Measurements from ENCODE around the gene IGSF23. TPM values are rescaled to one million over a fixed set of nuclear protein-coding genes. Genes with fewer than 3 reads are reported as not detected.
A peak's percentile ranks its signal among the peaks of the same experiment; 100 is the strongest.
"Not testable (repeated sequence)": the region's sequence is repeated elsewhere in the genome, so short reads cannot be mapped to it uniquely, and the experiment has no call there.

IGSF23 gene
- total RNA-seq, 2 experiments from 2014 or later, result not detected

DNA sequence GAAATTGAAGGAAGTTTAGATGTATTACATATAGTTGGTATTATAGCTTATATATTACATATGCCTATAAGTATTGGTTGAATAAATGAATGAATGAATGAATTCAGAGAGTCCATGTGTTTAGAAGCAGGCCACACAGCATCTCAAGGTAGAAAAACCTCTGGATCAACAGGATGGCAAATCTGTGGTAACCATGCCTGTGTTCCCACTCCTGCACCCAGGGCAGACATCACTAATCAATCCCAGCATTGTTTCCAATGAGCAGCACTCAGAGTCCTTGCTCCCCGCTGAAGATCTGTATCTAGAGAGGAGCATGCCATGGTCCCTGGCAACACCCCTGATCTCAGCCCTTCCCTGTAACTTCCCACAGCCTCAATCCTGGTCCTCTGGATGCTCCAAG lies 58.9 kb downstream of the IGSF23 start:
- H3K4me3 Mint-ChIP-seq, result no peak overlapping the region
- H3K4me1 Mint-ChIP-seq, result no peaks in the 10 kb centered on the region
- H3K36me3 Mint-ChIP-seq (ENCODE audit: low read depth), result no peaks in the 10 kb centered on the region
- POLR2A ChIA-PET, result no interaction called here
- no peaks in the 10 kb centered on the region for H3K27me3 Mint-ChIP-seq
- H3K27ac Mint-ChIP-seq, result no peak overlapping the region
- H3K9me3 Mint-ChIP-seq, result no peaks in the 10 kb centered on the region
- no peak for DNase-seq
- CTCF ChIA-PET, result no interaction called here

GRCh38 chr19:44673510-44673909 lies 60.1 kb downstream of the IGSF23 start:
- Mint-ChIP-seq H3K4me3 (no peak overlapping the region), H3K36me3 (ENCODE audit: low read depth) (no peaks in the 10 kb centered on the region), H3K27ac (no peak overlapping the region), H3K9me3 (no peaks in the 10 kb centered on the region), H3K4me1 (no peaks in the 10 kb centered on the region), H3K27me3 (no peaks in the 10 kb centered on the region)
- ChIA-PET CTCF (no interaction called here), POLR2A (no interaction called here)
- DNase-seq, result no peak

DNA sequence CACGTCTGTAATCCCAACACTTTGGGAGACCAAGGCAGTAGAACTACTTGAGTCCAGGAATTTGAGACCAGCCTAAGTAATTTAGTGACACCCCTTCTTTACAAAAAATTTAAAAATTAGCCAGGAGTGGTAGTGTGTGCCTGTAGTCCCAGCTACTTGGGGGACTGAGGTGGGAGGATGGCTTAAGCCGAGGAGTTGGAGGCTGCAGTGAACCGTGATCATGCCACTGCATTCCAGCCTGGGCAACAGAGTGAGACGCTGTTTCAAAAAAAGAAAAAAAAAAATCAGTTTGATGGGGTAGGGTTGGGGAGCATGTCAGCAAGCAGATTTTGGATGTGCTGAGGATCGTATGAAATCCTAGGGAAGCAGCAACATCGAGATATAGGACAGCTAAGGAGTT lies 62.2 kb downstream of the IGSF23 start:
- no peak overlapping the region for H3K4me3 Mint-ChIP-seq
- ChIA-PET CTCF (interaction anchor here (0.6 to 1.5 kb wide), 5 partner anchors 11 to 569 kb away, joined by 3 to 4 read pairs (median 3); no protein-coding TSS in a partner anchor), POLR2A (interaction anchor here (0.6 kb wide), 1 partner anchor 195 kb away, joined by 3 read pairs; no protein-coding TSS in a partner anchor)
- no peaks in the 10 kb centered on the region for H3K27me3 Mint-ChIP-seq
- H3K4me1 Mint-ChIP-seq, result no peaks in the 10 kb centered on the region
- no peak overlapping the region for H3K27ac Mint-ChIP-seq
- no peaks in the 10 kb centered on the region for H3K9me3 Mint-ChIP-seq
- no peaks in the 10 kb centered on the region for H3K36me3 Mint-ChIP-seq (ENCODE audit: low read depth)
- DNase-seq, result no peak

GRCh38 chr19:44677019-44677811 lies 63.9 kb downstream of the IGSF23 start:
- no peaks in the 10 kb centered on the region for H3K4me1 Mint-ChIP-seq
- ChIA-PET POLR2A (interaction anchor here (0.7 kb wide), 1 partner anchor 11 kb away, joined by 7 read pairs; no protein-coding TSS in a partner anchor), CTCF (interaction anchor here (1.6 kb wide), 1 partner anchor 12 kb away, joined by 4 read pairs; no protein-coding TSS in a partner anchor)
- H3K9me3 Mint-ChIP-seq, result no peaks in the 10 kb centered on the region
- H3K4me3 Mint-ChIP-seq, result no peak overlapping the region
- DNase-seq, result no peak
- no peaks in the 10 kb centered on the region for H3K36me3 Mint-ChIP-seq (ENCODE audit: low read depth)
- no peak overlapping the region for H3K27ac Mint-ChIP-seq
- no peaks in the 10 kb centered on the region for H3K27me3 Mint-ChIP-seq

DNA sequence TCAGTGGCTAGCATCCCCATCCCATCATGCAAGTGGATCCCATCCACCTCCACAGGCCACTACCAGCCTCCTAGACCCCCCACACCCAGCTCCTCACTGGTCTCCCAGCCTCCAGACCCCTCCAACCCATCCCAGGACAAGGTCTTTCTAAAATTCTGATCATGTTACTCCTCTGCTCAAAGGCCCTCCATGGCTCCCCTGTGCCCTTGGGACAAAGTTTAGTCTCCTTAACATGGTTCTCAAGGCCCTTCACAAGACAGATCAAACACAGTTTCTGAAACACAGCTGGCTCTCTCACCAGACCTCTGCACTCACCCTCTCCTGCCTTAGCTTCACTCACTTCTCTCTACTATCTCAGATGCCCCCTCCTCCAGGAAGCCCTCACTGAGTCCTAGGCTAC lies 67.2 kb downstream of the IGSF23 start:
- Mint-ChIP-seq H3K4me3 (no peak overlapping the region), H3K9me3 (no peaks in the 10 kb centered on the region), H3K36me3 (ENCODE audit: low read depth) (no peaks in the 10 kb centered on the region), H3K27ac (no peak overlapping the region), H3K27me3 (no peaks in the 10 kb centered on the region), H3K4me1 (peaks cover 9% of the 10 kb centered on the region)
- CTCF ChIA-PET, result interaction anchor here (0.5 to 1.3 kb wide), 2 partner anchors 9 to 71 kb away, joined by 3 to 5 read pairs; no protein-coding TSS in a partner anchor
- DNase-seq, result no peak
- POLR2A ChIA-PET, result interaction anchor here (0.6 kb wide), 1 partner anchor 119 kb away, joined by 4 read pairs; no protein-coding TSS in a partner anchor

DNA sequence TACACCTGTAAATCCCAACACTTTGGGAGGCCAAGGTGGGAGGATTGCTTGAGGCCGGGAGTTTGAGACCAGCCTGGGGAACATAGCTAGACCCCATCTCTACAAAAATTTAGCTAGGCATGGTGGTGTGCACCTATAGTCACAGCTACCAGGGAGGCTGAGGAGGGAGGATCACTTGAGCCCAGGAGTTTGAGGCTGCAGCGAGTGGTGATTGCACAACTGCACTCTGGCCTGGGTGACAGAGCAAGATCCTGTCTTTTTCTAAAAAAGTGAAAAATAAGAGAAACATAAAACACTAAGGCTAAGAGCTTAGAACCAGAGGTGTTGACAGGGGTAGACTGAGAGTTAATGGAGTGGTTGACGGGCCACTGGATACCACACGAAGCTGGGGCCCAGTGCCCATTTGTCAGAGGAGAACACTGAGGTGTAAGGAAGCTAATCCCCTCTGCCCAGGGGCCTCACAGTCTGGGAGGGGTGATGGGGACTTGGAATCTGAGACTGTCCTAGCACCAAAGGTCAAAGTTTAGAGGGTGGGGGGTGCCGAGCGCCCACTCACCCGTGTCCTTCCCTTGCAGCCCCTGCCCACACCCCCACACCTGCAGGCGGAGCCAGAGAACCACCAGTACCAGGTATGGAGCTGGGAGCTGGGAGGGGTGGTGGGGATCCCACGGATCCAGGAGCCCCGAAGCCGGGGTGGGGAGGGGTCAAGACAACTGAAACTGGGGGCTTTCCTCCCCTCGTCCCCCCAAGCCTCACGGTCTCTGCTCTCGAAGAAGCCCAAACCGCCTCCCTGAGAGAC lies 68.8 kb downstream of the IGSF23 start:
- Mint-ChIP-seq H3K9me3 (no peaks in the 10 kb centered on the region), H3K27ac (no peak overlapping the region), H3K4me3 (no peak overlapping the region), H3K36me3 (ENCODE audit: low read depth) (no peaks in the 10 kb centered on the region), H3K4me1 (peaks cover 9% of the 10 kb centered on the region), H3K27me3 (peaks cover 5% of the 10 kb centered on the region)
- DNase-seq, result no peak
- ChIA-PET CTCF (interaction anchor here (0.6 to 1.5 kb wide), 5 partner anchors 22 to 361 kb away, joined by 3 to 5 read pairs (median 4); no protein-coding TSS in a partner anchor), POLR2A (no interaction called here)

DNA sequence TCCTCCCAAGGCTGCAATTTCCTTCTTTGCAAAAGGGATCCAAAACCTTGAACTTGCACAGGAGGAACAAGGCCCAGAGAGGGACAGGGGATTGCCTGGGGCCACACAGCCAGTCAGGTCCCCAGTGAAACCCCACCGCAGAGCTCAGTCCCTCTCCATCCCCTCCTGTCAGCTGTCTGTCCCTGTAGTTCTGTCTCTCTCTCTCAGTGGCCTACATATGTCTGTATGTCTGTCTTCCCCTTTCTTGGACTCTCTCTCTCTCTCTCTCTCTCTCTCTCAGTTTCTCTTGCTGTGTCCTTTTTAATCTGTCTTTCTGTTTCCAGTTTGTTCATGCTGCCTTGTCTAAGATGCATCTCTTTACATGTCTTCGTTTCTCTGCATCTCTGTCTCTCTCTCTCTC lies 69.4 kb downstream of the IGSF23 start:
- Mint-ChIP-seq H3K4me1 (peaks cover 9% of the 10 kb centered on the region), H3K4me3 (no peak overlapping the region), H3K27ac (no peak overlapping the region), H3K9me3 (no peaks in the 10 kb centered on the region), H3K27me3 (peaks cover 8% of the 10 kb centered on the region), H3K36me3 (ENCODE audit: low read depth) (no peaks in the 10 kb centered on the region)
- DNase-seq, result no peak
- ChIA-PET CTCF (interaction anchor here (0.6 to 1.5 kb wide), 2 partner anchors 101 to 361 kb away, joined by 4 to 5 read pairs; no protein-coding TSS in a partner anchor), POLR2A (no interaction called here)

DNA sequence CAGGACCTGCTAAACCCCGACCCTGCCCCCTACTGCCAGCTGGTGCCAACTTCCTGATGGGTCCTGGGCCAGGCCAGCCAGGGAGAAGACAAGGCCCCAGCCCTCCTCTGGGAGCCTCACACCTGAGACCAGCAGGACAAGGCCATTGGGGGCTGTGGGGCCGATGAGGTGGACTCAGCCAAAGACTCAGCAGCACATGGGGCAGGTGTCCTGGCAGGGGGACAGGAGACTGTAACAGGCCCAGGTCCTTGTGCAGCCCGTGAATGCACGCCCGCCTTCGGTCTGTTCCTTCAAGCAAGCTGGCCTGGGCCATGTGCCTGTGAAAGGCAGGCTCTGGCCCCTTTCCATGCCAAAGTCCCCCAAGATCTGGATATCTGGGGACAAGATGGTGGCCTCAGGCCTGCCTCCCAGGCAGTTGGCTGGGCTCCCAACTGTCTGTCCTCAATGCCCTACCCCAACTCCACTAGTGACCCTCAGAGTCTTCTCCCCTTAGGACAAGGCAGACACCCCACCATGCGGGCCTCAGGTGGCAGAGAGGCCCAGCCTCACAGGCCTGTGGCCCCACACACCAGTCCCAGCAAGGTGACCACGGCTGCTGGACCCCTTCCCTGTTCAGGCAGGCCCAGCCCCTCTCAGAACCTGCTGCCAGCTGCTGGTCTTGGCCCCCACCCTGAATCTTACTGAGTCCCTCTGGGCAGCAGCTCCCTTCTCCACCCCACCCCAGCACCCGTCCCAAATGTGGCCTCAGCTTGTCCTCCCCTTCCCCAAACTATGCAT lies 70.3 kb downstream of the IGSF23 start:
- no peak for DNase-seq
- Mint-ChIP-seq H3K27me3 (peaks cover 10% of the 10 kb centered on the region), H3K27ac (no peak overlapping the region), H3K4me1 (peaks cover 9% of the 10 kb centered on the region), H3K9me3 (no peaks in the 10 kb centered on the region), H3K36me3 (ENCODE audit: low read depth) (no peaks in the 10 kb centered on the region), H3K4me3 (no peak overlapping the region)
- CTCF ChIA-PET, result interaction anchor here (0.6 to 1.0 kb wide), 3 partner anchors 41 to 220 kb away, joined by 3 to 4 read pairs (median 3); no protein-coding TSS in a partner anchor
- POLR2A ChIA-PET, result no interaction called here

DNA sequence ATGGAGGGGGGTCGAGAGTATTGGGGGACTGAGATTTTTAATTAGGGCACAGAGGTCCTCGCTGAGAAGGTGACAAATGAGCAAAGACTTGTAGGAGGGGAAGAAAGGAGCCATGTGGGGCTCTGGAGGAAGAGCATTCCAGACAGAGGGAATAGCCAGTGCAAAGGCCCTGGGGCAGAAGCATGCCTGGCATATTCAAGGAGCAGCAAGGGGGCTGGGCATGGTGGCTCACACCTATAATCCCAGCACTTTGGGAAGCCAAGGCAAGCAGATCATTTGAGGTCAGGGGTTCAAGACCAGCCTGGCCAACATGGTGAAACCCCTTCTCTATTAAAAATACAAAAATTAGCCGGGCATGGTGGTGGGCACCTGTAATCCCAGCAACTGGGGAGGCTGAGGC lies 71.0 kb downstream of the IGSF23 start:
- CTCF ChIA-PET, result interaction anchor here (0.6 to 1.0 kb wide), 2 partner anchors 40 to 82 kb away, joined by 3 read pairs; no protein-coding TSS in a partner anchor
- H3K27ac Mint-ChIP-seq; H3K4me3 Mint-ChIP-seq; POLR2A ChIA-PET; H3K36me3 Mint-ChIP-seq (ENCODE audit: low read depth); H3K9me3 Mint-ChIP-seq; DNase-seq: not testable (repeated sequence)
- Mint-ChIP-seq H3K4me1 (peaks cover 13% of the 10 kb centered on the region), H3K27me3 (peaks cover 10% of the 10 kb centered on the region)

DNA sequence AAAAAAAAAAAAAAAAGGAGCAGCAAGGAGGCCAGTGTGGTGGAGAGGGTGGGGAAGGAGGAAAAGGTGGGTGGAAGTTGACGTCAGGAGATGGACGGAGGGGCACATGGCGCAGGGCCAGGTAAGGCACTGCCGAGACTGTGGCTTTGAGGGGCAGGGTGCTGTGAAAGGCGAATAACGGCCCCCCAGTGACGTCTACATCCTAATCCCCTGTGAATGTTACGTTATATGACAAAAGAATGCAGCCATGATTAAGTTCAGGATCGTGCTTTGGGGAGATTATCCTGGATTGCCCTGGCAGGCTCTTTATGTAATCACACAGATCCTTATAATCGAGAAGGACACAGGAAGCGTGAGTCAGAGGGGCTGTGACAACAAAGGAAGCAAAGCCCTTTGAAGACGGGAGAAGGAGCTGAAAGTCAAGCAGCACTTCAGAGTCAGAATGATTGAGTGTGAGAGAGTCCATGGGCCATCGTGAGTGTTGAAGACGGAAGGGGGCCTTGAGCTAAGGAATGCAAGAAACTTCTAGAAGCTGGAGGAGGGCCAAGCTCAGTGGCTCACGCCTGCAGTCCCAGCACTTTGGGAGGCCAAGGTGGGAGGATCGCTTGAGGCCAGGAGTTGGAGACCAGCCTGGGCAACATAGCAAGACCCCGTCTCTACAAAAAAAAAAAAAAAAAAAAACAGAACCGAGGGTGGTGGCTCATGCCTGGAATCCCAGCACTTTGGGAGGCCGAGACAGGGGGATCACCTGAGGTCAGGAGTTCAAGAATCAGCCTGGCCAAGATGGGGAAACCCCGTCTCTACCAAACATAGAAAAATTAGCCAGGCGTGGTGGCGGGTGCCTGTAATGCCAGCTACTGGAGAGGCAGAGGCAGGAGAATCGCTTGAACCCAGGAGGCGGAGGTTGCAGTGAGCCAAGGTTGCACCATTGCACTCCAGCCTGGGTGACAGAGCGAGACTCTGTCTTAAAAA lies 71.8 kb downstream of the IGSF23 start:
- ChIA-PET POLR2A (no interaction called here), CTCF (interaction anchor here (0.6 kb wide), 1 partner anchor 22 kb away, joined by 3 read pairs; no protein-coding TSS in a partner anchor)
- peaks cover 20% of the 10 kb centered on the region for H3K4me1 Mint-ChIP-seq
- no peaks in the 10 kb centered on the region for H3K36me3 Mint-ChIP-seq (ENCODE audit: low read depth)
- H3K27me3 Mint-ChIP-seq, result peaks cover 10% of the 10 kb centered on the region
- no peaks in the 10 kb centered on the region for H3K9me3 Mint-ChIP-seq
- peak; percentile 12 for DNase-seq
- H3K27ac Mint-ChIP-seq, result no peak overlapping the region
- no peak overlapping the region for H3K4me3 Mint-ChIP-seq

DNA sequence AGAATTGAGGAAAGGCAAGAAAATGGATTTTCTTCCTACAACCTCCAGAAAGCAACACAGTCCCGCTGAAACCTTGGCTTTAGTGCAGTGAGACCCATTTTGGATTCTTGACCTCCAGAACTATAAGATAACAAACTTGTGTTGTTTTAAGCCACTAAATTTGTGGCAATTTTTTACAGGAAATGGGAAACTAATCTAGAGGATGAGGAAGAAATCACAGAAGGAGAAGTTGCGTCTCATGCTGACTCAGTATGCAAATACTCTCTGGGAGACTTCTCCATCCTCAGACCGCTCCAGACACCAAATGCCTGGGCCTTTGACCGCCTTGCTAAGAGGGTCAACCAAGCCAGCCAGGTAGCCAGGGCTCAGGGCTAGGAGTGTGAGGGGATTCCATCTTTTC lies 72.5 kb downstream of the IGSF23 start:
- ChIA-PET POLR2A (no interaction called here), CTCF (interaction anchor here (0.6 kb wide), 2 partner anchors 10 to 22 kb away, joined by 3 read pairs; no protein-coding TSS in a partner anchor)
- DNase-seq, result no peak
- H3K9me3 Mint-ChIP-seq, result no peaks in the 10 kb centered on the region
- H3K4me3 Mint-ChIP-seq, result no peak overlapping the region
- no peak overlapping the region for H3K27ac Mint-ChIP-seq
- peaks cover 10% of the 10 kb centered on the region for H3K27me3 Mint-ChIP-seq
- peaks cover 20% of the 10 kb centered on the region for H3K4me1 Mint-ChIP-seq
- H3K36me3 Mint-ChIP-seq (ENCODE audit: low read depth), result no peaks in the 10 kb centered on the region
